GM19025 (cell line): ENCODE data around the gene CNPY1.
A peak's percentile ranks its signal among the peaks of the same experiment; 100 is the strongest.

Experiments
- ATAC-seq: cut with Tn5 transposase; IDR thresholded peaks from one replicate; pipeline ENCODE4 v1.9.1; 2021; ENCODE audit warnings: mild to moderate bottlenecking, low read depth, moderate library complexity; ENCODE audit not compliant: unreplicated experiment

The CNPY1 gene

GRCh38 chr7:155491812-155492211 is 54.5 kb downstream of the CNPY1 start:
- no peak for ATAC-seq

- peak; percentile 97 for ATAC-seq
Measured at GRCh38 chr7:155490697-155491628, 55.4 kb downstream of the CNPY1 start.

- peak; percentile 36 for ATAC-seq
Measured at GRCh38 chr7:155489862-155490696, 56.3 kb downstream of the CNPY1 start.

GRCh38 chr7:155489158-155489840 is 57.1 kb downstream of the CNPY1 start:
- ATAC-seq: no peak

GRCh38 chr7:155488483-155489127 is 57.8 kb downstream of the CNPY1 start:
- no peak for ATAC-seq

- ATAC-seq: no peak
Measured at GRCh38 chr7:155487509-155488482, 58.6 kb downstream of the CNPY1 start.

GRCh38 chr7:155486783-155487508 is 59.4 kb downstream of the CNPY1 start:
- no peak for ATAC-seq

- no peak for ATAC-seq
Measured at GRCh38 chr7:155484483-155485399, 61.6 kb downstream of the CNPY1 start.

GRCh38 chr7:155483868-155484325 is 62.5 kb downstream of the CNPY1 start:
- no peak for ATAC-seq

- no peak for ATAC-seq
Measured at GRCh38 chr7:155483245-155483644, 63.1 kb downstream of the CNPY1 start.

GRCh38 chr7:155482511-155483183 is 63.7 kb downstream of the CNPY1 start:
- no peak for ATAC-seq

- ATAC-seq: no peak
Measured at GRCh38 chr7:155481764-155482163, 64.6 kb downstream of the CNPY1 start.

GRCh38 chr7:155477476-155477875 is 68.9 kb downstream of the CNPY1 start:
- ATAC-seq: peak; percentile 96

GRCh38 chr7:155471718-155472117 is 74.6 kb downstream of the CNPY1 start:
- ATAC-seq: no peak

- no peak for ATAC-seq
Measured at GRCh38 chr7:155470686-155471638, 75.4 kb downstream of the CNPY1 start.

- ATAC-seq: no peak
Measured at GRCh38 chr7:155470186-155470487, 76.2 kb downstream of the CNPY1 start.
